HFF-Myc (cell line): ENCODE results near the gene E2F1.
A peak's percentile ranks its signal among the peaks of the same experiment; 100 is the strongest.

ENCODE experiments used
- DNase-seq: peaks from one replicate; pipeline ENCODE4 v3.0.0-alpha.2; 2011; ENCODE audit warnings: low read depth; ENCODE audit errors: extremely low read depth
- H3K4me3 ChIP-seq: replicated peaks from 2 replicates; pipeline ENCODE4 v1.5.1; 2011; ENCODE audit warnings: low read depth, mild to moderate bottlenecking, control low read depth, low read length
- CTCF ChIP-seq: IDR thresholded peaks from 2 replicates; pipeline ENCODE4 v1.5.1; 2012; ENCODE audit warnings: mild to moderate bottlenecking, low read depth, low read length, control low read depth; ENCODE audit errors: missing control alignments

The E2F1 gene

GRCh38 chr20:33666293-33667244 lies 19.6 kb downstream of the E2F1 start, which contains the start of gene ACTL10:
ACTL10 (plus strand) TSS chr20:33666943; CDS start chr20:33667498, 555 bp downstream.
- peak; percentile 29 for TF ChIP-seq CTCF
- DNase-seq: peak; percentile 97
- peak within 1 kb of the TSS; percentile 64 for H3K4me3 ChIP-seq

GRCh38 chr20:33664762-33665144 lies 21.4 kb downstream of the E2F1 start:
- no peak for TF ChIP-seq CTCF
- DNase-seq: no peak
- H3K4me3 ChIP-seq: no peak overlapping the region

GRCh38 chr20:33664085-33664761 lies 22.0 kb downstream of the E2F1 start:
- DNase-seq: no peak
- peak overlapping the region; percentile 63 for H3K4me3 ChIP-seq
- no peak for TF ChIP-seq CTCF

- DNase-seq: no peak
- TF ChIP-seq CTCF: no peak
Measured at GRCh38 chr20:33663161-33664084, 22.8 kb downstream of the E2F1 start.

GRCh38 chr20:33662172-33662571 lies 24.0 kb downstream of the E2F1 start, which contains the start of gene C20orf144:
C20orf144 (plus strand) TSS chr20:33662327; CDS start chr20:33662346, 19 bp downstream.
- TF ChIP-seq CTCF: no peak
- H3K4me3 ChIP-seq: peak within 1 kb of the TSS; percentile 63
- no peak for DNase-seq

More at GRCh38 chr20:33663161-33664084, 22.8 kb downstream of the E2F1 start:
- peak overlapping the region; percentile 63 for H3K4me3 ChIP-seq

GRCh38 chr20:33660685-33661058 lies 25.5 kb downstream of the E2F1 start:
- DNase-seq: no peak
- no peak for TF ChIP-seq CTCF
- H3K4me3 ChIP-seq: no peak overlapping the region
